IgD-negative memory B cell (primary cell): ENCODE measurements around the gene PF4V1. TPM values are rescaled to one million over a fixed set of nuclear protein-coding genes. Genes with fewer than 3 reads are reported as not detected.
A peak's percentile ranks its signal among the peaks of the same experiment; 100 is the strongest.

Experiments
- H3K27ac Mint-ChIP-seq, 3 donors: one replicate each; pipeline ENCODE4 v1.8.0; 2020 to 2022; ENCODE audit warnings: mild to moderate bottlenecking in 3 of 3, mixed read lengths in 3 of 3, moderate library complexity in 1 of 3
- H3K27me3 Mint-ChIP-seq: one replicate; pipeline ENCODE4 v1.8.0; 2021; ENCODE audit warnings: mixed read lengths
- H3K36me3 Mint-ChIP-seq: one replicate; pipeline ENCODE4 v1.8.0; 2020; ENCODE audit warnings: mild to moderate bottlenecking, mixed read lengths
- H3K4me1 Mint-ChIP-seq, 3 donors: one replicate each; pipeline ENCODE4 v1.8.0; 2020 to 2022; ENCODE audit warnings: mixed read lengths in 3 of 3, mild to moderate bottlenecking in 1 of 3
- H3K4me3 Mint-ChIP-seq, 4 donors: one replicate each; pipeline ENCODE4 v1.8.0; 2020 to 2022; ENCODE audit warnings: mild to moderate bottlenecking in 4 of 4, mixed read lengths in 4 of 4, moderate library complexity in 3 of 4
- H3K9me3 Mint-ChIP-seq, 3 donors: one replicate each; pipeline ENCODE4 v1.8.0; 2020 to 2021; ENCODE audit warnings: mixed read lengths in 3 of 3, mild to moderate bottlenecking in 1 of 3
- polyA plus RNA-seq: library from polyadenylated mRNA; unstranded; fragments of 300-500 nt; fragmentation: Illumina TruSeq; gene quantifications from one replicate; pipeline ENCODE4 v1.2.3, GENCODE V29; 2021

PF4V1 gene
- not detected for polyA plus RNA-seq

DNA sequence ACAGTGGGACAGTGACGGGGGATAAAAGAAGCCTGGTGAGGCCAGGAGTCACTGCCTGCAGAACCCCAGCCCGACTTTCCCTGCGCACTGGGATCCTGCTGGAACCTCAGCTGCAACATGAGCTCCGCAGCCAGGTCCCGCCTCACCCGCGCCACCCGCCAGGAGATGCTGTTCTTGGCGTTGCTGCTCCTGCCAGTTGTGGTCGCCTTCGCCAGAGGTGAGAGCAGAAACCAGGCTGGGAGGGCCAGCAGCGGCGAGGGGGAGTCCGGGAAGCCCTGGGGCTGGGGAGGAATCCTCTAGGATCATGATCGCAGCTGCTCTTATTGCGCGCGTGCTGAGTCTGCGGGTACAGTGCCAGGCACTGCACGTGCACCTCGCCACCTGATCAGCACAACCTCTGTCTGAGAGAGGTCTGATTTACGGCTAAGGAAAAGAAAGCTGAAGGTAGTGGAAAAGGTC, at the start of gene PF4V1:
TSS of gene PF4V1 (plus strand) at position 51 of the 459 bp plus-strand sequence. CDS start at position 118, 67 bp downstream.
- Mint-ChIP-seq H3K4me1 (no peaks in the 10 kb centered on the region), H3K9me3 (peaks cover 0 to 2% (median 0%) of the 10 kb centered on the region in 3 donors), H3K27me3 (peaks cover 3% of the 10 kb centered on the region), H3K36me3 (no peaks in the 10 kb centered on the region), H3K4me3 (no peak within 1 kb of the TSS), H3K27ac (peak within 1 kb of the TSS in 1 of 3 donors; percentile 50)

- Mint-ChIP-seq H3K4me1 (no peaks in the 10 kb centered on the region), H3K27ac (no peak overlapping the region), H3K9me3 (peaks cover 0 to 3% (median 3%) of the 10 kb centered on the region in 3 donors), H3K27me3 (no peaks in the 10 kb centered on the region), H3K4me3 (no peak overlapping the region), H3K36me3 (no peaks in the 10 kb centered on the region)
Measured at GRCh38 chr4:73810191-73810590, 42.9 kb upstream of the PF4V1 start.

GRCh38 chr4:73811841-73812240, 41.3 kb upstream of the PF4V1 start:
- Mint-ChIP-seq H3K36me3 (no peaks in the 10 kb centered on the region), H3K27ac (no peak overlapping the region), H3K4me3 (no peak overlapping the region), H3K9me3 (peaks cover 0 to 3% (median 3%) of the 10 kb centered on the region in 3 donors), H3K27me3 (no peaks in the 10 kb centered on the region), H3K4me1 (no peaks in the 10 kb centered on the region)

GRCh38 chr4:73814679-73815078, 38.4 kb upstream of the PF4V1 start:
- Mint-ChIP-seq H3K27ac (no peak overlapping the region), H3K36me3 (no peaks in the 10 kb centered on the region), H3K4me1 (no peaks in the 10 kb centered on the region), H3K27me3 (no peaks in the 10 kb centered on the region), H3K4me3 (no peak overlapping the region), H3K9me3 (peaks cover 0 to 3% (median 0%) of the 10 kb centered on the region in 3 donors)

GRCh38 chr4:73815145-73815544, 38.0 kb upstream of the PF4V1 start:
- Mint-ChIP-seq H3K27me3 (no peaks in the 10 kb centered on the region), H3K4me1 (no peaks in the 10 kb centered on the region), H3K9me3 (peaks cover 0 to 3% (median 0%) of the 10 kb centered on the region in 3 donors), H3K4me3 (no peak overlapping the region), H3K27ac (no peak overlapping the region), H3K36me3 (no peaks in the 10 kb centered on the region)

DNA sequence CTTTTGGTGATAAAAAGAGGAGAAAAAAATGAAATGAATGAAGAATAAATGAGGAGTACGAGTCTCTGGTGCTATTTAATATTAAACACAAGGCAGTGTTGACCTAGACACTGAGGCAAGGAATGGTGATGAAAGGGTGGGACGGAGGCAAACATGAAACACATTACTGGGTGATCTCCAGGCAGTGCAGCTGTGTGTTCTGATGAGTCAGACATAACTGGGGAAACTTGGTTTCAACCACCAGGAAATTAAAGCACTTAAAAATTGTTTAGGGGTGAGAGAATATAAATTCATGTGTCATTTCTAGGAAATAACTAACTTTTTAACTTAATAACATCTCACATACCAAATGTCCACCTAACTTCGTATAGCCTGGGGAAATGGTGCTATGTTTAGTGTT, 36.3 kb upstream of the PF4V1 start:
- Mint-ChIP-seq H3K27ac (no peak overlapping the region), H3K36me3 (no peaks in the 10 kb centered on the region), H3K27me3 (no peaks in the 10 kb centered on the region), H3K4me1 (no peaks in the 10 kb centered on the region), H3K9me3 (peaks cover 0 to 3% (median 0%) of the 10 kb centered on the region in 3 donors), H3K4me3 (no peak overlapping the region)

DNA sequence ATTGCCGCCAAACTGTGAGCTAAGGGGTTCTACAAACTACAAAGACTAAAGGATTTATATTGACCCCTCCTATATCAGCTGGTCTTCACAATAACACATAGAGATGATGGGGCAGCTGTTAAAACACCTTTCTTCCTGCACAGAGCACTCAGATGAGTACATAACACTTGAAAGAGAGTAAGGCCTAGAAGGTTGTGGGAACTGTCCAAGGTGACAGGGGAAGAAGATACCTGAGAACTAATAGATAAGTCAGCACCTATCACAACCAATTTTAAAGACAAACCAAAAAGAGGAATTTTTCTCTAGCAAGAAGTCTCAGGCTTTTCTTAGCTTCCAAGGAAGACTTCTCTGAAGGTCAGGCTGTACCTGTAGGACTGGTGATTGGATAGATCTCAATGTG, 35.8 kb upstream of the PF4V1 start:
- Mint-ChIP-seq H3K4me3 (no peak overlapping the region), H3K9me3 (peaks cover 0 to 3% (median 0%) of the 10 kb centered on the region in 3 donors), H3K27ac (no peak overlapping the region), H3K4me1 (no peaks in the 10 kb centered on the region), H3K27me3 (no peaks in the 10 kb centered on the region), H3K36me3 (no peaks in the 10 kb centered on the region)

- no peaks in the 10 kb centered on the region for H3K4me1 Mint-ChIP-seq
- H3K9me3 Mint-ChIP-seq, result peaks cover 0 to 3% (median 0%) of the 10 kb centered on the region in 3 donors
- H3K36me3 Mint-ChIP-seq, result no peaks in the 10 kb centered on the region
- H3K27me3 Mint-ChIP-seq, result no peaks in the 10 kb centered on the region
- no peak overlapping the region for H3K4me3 Mint-ChIP-seq
- no peak overlapping the region for H3K27ac Mint-ChIP-seq
Measured at GRCh38 chr4:73821325-73821724, 31.8 kb upstream of the PF4V1 start.

GRCh38 chr4:73822389-73822788, 30.7 kb upstream of the PF4V1 start:
- H3K27me3 Mint-ChIP-seq, result peaks cover 2% of the 10 kb centered on the region
- H3K36me3 Mint-ChIP-seq, result no peaks in the 10 kb centered on the region
- no peak overlapping the region for H3K27ac Mint-ChIP-seq

DNA sequence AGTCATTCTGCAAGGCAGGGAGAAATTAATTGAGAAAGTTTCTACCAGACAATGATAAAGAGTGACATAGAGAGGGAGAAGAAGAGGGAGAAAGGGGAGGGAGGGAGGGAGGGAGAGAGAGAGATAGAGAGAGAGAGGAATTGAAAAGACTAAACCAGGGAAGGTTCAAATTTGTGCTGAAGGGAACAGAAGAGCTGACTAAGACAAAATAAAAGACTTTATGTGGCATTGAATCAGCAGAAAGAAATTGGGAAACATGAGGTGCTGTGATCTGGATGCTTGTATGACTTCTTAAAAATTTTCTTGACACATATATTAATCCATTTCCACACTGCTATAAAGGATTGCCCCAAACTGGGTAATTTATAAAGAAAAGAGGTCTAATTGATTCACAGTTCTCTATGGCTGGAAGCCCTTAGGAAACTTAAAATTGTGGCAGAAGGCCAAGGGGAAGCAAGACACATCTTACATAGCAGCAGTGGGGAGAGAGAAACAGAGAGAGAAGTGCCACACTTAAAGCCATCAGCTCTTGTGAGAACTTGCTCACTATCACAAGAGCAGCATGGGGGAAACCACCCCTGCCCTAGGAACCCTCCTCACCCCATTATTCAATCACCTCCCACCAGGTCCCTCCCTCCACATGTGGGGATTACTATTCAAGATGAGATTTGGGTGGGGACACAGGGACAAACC, 30.1 kb upstream of the PF4V1 start:
- Mint-ChIP-seq H3K4me3 (no peak overlapping the region), H3K27ac (no peak overlapping the region), H3K27me3 (peaks cover 2% of the 10 kb centered on the region), H3K36me3 (no peaks in the 10 kb centered on the region), H3K9me3 (peaks cover 0 to 12% (median 0%) of the 10 kb centered on the region in 3 donors), H3K4me1 (no peaks in the 10 kb centered on the region)

More at GRCh38 chr4:73822389-73822788, 30.7 kb upstream of the PF4V1 start:
- Mint-ChIP-seq H3K4me1 (no peaks in the 10 kb centered on the region), H3K9me3 (peaks cover 0 to 7% (median 0%) of the 10 kb centered on the region in 3 donors), H3K4me3 (no peak overlapping the region)

- no peak overlapping the region for H3K27ac Mint-ChIP-seq
- no peaks in the 10 kb centered on the region for H3K36me3 Mint-ChIP-seq
- H3K27me3 Mint-ChIP-seq, result peaks cover 2% of the 10 kb centered on the region
Measured at GRCh38 chr4:73823760-73824159, 29.3 kb upstream of the PF4V1 start.

GRCh38 chr4:73828956-73829355, 24.1 kb upstream of the PF4V1 start:
- Mint-ChIP-seq H3K4me1 (no peaks in the 10 kb centered on the region), H3K27ac (no peak overlapping the region), H3K36me3 (no peaks in the 10 kb centered on the region), H3K9me3 (peaks cover 0 to 13% (median 0%) of the 10 kb centered on the region in 3 donors), H3K4me3 (no peak overlapping the region), H3K27me3 (peaks cover 2% of the 10 kb centered on the region)

More at GRCh38 chr4:73823760-73824159, 29.3 kb upstream of the PF4V1 start:
- Mint-ChIP-seq H3K9me3 (peaks cover 0 to 13% (median 0%) of the 10 kb centered on the region in 3 donors), H3K4me3 (no peak overlapping the region), H3K4me1 (no peaks in the 10 kb centered on the region)

DNA sequence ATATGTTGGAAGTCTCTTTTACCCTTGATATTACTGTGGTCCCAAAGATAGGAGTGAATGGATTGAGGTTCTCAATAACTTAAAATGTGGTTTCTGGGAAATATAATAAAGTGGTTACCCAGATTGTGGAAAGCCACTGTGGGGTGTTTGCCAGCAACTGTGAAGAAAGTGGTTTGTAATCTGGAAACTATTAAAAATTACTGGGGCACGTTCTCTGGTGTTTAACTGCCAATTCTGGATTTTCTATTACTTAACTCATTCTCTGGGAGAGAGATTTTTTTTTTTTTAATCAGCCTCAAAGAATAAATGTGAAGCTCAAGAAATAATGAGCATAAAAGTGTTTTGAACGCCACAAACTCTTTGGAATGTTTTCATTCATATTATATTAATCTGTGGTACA, 21.5 kb upstream of the PF4V1 start:
- H3K36me3 Mint-ChIP-seq, result no peaks in the 10 kb centered on the region
- H3K27me3 Mint-ChIP-seq, result peaks cover 2% of the 10 kb centered on the region
- H3K9me3 Mint-ChIP-seq, result peaks cover 0 to 13% (median 3%) of the 10 kb centered on the region in 3 donors
- no peak overlapping the region for H3K4me3 Mint-ChIP-seq
- H3K27ac Mint-ChIP-seq, result no peak overlapping the region
- H3K4me1 Mint-ChIP-seq, result no peaks in the 10 kb centered on the region

DNA sequence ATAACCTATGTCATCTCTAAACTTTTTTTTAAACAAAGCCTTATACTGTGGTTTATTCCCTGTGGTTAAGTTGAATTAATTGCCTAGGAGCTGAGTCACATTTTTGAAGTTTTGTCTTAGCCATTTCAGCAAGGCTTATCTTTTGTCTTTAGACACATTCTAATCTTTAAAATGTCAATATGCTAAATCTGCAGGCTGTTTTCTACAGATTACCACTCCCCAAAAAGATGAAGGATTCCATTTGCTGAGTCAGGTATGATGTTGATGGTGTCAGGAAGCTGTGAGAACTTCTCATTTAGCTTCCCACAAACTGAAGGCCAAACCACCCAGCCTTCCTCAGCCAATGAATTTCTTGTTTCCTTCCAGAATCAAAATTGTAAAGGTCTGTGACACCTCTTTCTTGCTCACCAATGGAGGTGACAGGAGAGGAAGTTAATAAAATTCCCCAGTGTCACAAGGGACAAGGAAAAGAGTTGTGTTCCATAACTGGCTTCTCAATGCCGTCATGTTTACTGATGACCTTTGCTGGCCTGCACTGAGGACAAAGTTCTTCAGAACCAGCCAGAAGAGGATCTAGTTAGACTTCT, 20.4 kb upstream of the PF4V1 start:
- H3K27me3 Mint-ChIP-seq, result peaks cover 8% of the 10 kb centered on the region

DNA sequence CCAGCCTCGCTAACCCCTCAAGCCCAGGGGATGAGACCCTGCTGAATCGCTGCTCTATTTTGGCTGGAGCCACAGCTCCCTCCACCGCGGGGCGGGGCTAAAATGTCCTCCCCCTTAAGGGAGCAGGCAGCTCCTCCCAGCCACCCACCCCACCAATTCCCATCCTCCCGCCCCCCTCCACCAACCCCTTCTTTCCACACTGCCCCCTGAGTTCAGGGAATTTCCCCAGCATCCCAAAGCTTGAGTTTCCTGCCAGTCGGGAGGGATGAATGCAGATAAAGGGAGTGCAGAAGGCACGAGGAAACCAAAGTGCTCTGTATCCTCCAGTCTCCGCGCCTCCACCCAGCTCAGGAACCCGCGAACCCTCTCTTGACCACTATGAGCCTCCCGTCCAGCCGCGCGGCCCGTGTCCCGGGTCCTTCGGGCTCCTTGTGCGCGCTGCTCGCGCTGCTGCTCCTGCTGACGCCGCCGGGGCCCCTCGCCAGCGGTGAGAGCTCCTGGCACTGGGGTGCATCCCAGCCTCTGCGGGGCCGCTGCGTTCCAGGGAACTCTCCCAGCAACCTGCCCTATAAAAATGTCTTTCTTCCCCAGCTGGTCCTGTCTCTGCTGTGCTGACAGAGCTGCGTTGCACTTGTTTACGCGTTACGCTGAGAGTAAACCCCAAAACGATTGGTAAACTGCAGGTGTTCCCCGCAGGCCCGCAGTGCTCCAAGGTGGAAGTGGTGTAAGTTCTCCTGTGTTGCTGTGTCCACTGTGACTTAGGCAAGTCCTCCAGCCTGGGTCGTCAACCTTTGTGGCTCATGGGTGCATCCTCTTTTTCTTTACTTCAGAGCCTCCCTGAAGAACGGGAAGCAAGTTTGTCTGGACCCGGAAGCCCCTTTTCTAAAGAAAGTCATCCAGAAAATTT, 16.5 kb upstream of the PF4V1 start, which contains the start of gene CXCL6:
TSS of gene CXCL6 (plus strand) at position 306 of the 907 bp plus-strand sequence. CDS start at position 379, 73 bp downstream.
- Mint-ChIP-seq H3K27me3 (peaks cover 8% of the 10 kb centered on the region), H3K27ac (no peak within 1 kb of the TSS), H3K4me3 (no peak within 1 kb of the TSS), H3K9me3 (peaks cover 0 to 3% (median 0%) of the 10 kb centered on the region in 3 donors), H3K4me1 (no peaks in the 10 kb centered on the region), H3K36me3 (no peaks in the 10 kb centered on the region)

More for the DNA sequence above, 20.4 kb upstream of the PF4V1 start:
- Mint-ChIP-seq H3K27ac (no peak overlapping the region), H3K36me3 (no peaks in the 10 kb centered on the region), H3K4me3 (no peak overlapping the region), H3K9me3 (peaks cover 0 to 3% (median 2%) of the 10 kb centered on the region in 3 donors), H3K4me1 (no peaks in the 10 kb centered on the region)
